SK-N-SH (cell line): ENCODE results near the gene SARDH. TPM values are rescaled to one million over a fixed set of nuclear protein-coding genes. Genes with fewer than 3 reads are reported as not detected.
A peak's percentile ranks its signal among the peaks of the same experiment; 100 is the strongest.

Experiments
- CTCF ChIA-PET: fragments of 300-600, 350-600 bp; formaldehyde crosslinking; extraction: SDS; loops from one replicate; lab custom pipeline; 2021; lab: Yijun Ruan, JAX
- POLR2A ChIA-PET: fragments of 350-600 bp; sonication (Branson Sonifier 250); formaldehyde crosslinking; extraction: SDS; loops from one replicate; lab custom pipeline; 2020; ENCODE audit warnings: antibody characterized with exemption, inconsistent platforms; lab: Yijun Ruan, JAX
- DNase-seq: peaks from one replicate; pipeline ENCODE4 v3.0.0; 2012
- H2AFZ ChIP-seq: fragments of 200-600 bp; sonication (generic); 2 replicates; pipeline ENCODE4 v1.8.1; 2016; ENCODE audit warnings: antibody characterized with exemption, mild to moderate bottlenecking, low read depth
- H3F3A ChIP-seq: fragments of 200-600 bp; sonication (generic); replicated peaks from 2 replicates; pipeline ENCODE3; 2016; ENCODE audit warnings: antibody characterized with exemption, mild to moderate bottlenecking; ENCODE audit not compliant: insufficient read depth
- H3K27ac ChIP-seq, 2 experiments: fragments of 200-500 bp in 1 of 2; fragments of 200-600 bp in 1 of 2; sonication (Bioruptor generic) in 1 of 2; sonication (generic), shearing (Covaris generic) in 1 of 2; 2 replicates each; pipeline versions ENCODE4 v1.5.1 to v1.6.1; 2014 to 2016; ENCODE audit warnings: low read depth in 2 of 2, inconsistent platforms in 1 of 2, low read length in 1 of 2, mild to moderate bottlenecking in 1 of 2, mixed read lengths in 1 of 2
- H3K27me3 ChIP-seq: fragments of 200-600 bp; sonication (generic), shearing (Covaris generic); 2 replicates; pipeline ENCODE4 v1.6.1; 2016; ENCODE audit warnings: mixed run types; ENCODE audit not compliant: insufficient read depth
- H3K36me3 ChIP-seq, 2 experiments: fragments of 200-500 bp in 1 of 2; fragments of 200-600 bp in 1 of 2; sonication (Bioruptor generic) in 1 of 2; sonication (generic) in 1 of 2; replicated peaks in 1 of 2; 2 replicates each; pipeline versions ENCODE3 to v1.5.1; 2014 to 2016; ENCODE audit warnings: low read length in 1 of 2, mild to moderate bottlenecking in 1 of 2; ENCODE audit not compliant: insufficient read depth in 2 of 2, control insufficient read depth in 1 of 2
- H3K4me1 ChIP-seq, 2 experiments: fragments of 200-500 bp in 1 of 2; fragments of 200-600 bp in 1 of 2; sonication (Bioruptor generic) in 1 of 2; sonication (generic), shearing (Covaris generic) in 1 of 2; 2 replicates each; pipeline versions ENCODE4 v1.5.1 to v1.6.1; 2014 to 2016; ENCODE audit warnings: low read depth in 1 of 2, low read length in 1 of 2, mixed run types in 1 of 2; ENCODE audit not compliant: insufficient read depth in 2 of 2, control insufficient read depth in 1 of 2
- H3K4me2 ChIP-seq: fragments of 200-600 bp; sonication (generic), shearing (Covaris generic); 2 replicates; pipeline ENCODE4 v1.6.1; 2017; ENCODE audit warnings: mixed run types
- H3K4me3 ChIP-seq, 2 experiments: fragments of 200-500 bp in 1 of 2; fragments of 200-600 bp in 1 of 2; sonication (Bioruptor generic) in 1 of 2; sonication (generic), shearing (Covaris generic) in 1 of 2; 2 replicates each; pipeline versions ENCODE4 v1.5.1 to v1.8.1; 2014 to 2016; ENCODE audit warnings: low read depth in 2 of 2, inconsistent platforms in 1 of 2, low read length in 1 of 2, mild to moderate bottlenecking in 1 of 2, mixed read lengths in 1 of 2, moderate library complexity in 1 of 2
- H3K79me2 ChIP-seq: fragments of 200-600 bp; sonication (generic); 2 replicates; pipeline ENCODE4 v1.8.1; 2017; ENCODE audit warnings: mild to moderate bottlenecking; ENCODE audit not compliant: insufficient read depth
- H3K9ac ChIP-seq: fragments of 200-600 bp; sonication (generic); 2 replicates; pipeline ENCODE4 v1.6.1; 2017; ENCODE audit warnings: mixed run types
- H3K9me2 ChIP-seq: fragments of 200-600 bp; sonication (generic); 2 replicates; pipeline ENCODE4 v1.6.1; 2017; ENCODE audit warnings: mixed run types
- H3K9me3 ChIP-seq: fragments of 200-600 bp; sonication (generic); 2 replicates; pipeline ENCODE4 v1.6.1; 2017; ENCODE audit warnings: mixed run types, mild to moderate bottlenecking, moderate library complexity
- H4K20me1 ChIP-seq: fragments of 200-600 bp; sonication (generic); 2 replicates; pipeline ENCODE4 v1.6.1; 2017; ENCODE audit warnings: mild to moderate bottlenecking, mixed run types; ENCODE audit not compliant: insufficient read depth
- EP300 ChIP-seq, 2 experiments: IDR thresholded peaks; 2 replicates each; pipeline versions ENCODE4 v1.4.0 to v1.6.1; 2012; ENCODE audit warnings: borderline replicate concordance in 1 of 2, low read depth in 1 of 2, low read length in 1 of 2
- GATA2 ChIP-seq: sonication (generic); formaldehyde crosslinking; IDR thresholded peaks from 2 replicates; pipeline ENCODE4 v1.5.0; 2020; ENCODE audit warnings: mild to moderate bottlenecking, missing genetic modification reagents
- MXI1 ChIP-seq: IDR thresholded peaks from 2 replicates; pipeline ENCODE4 v1.6.1; 2012; ENCODE audit warnings: mild to moderate bottlenecking, low read depth, low read length, improper control_type of control experiment
- NRF1 ChIP-seq: IDR thresholded peaks from 2 replicates; pipeline ENCODE4 v1.6.1; 2012; ENCODE audit warnings: low read depth, mild to moderate bottlenecking, low read length
- RFX5 ChIP-seq: IDR thresholded peaks from 2 replicates; pipeline ENCODE4 v1.6.1; 2012; ENCODE audit warnings: mild to moderate bottlenecking, improper control_type of control experiment, low read length
- RXRA ChIP-seq: IDR thresholded peaks from 2 replicates; pipeline ENCODE4 v1.4.0; 2012; ENCODE audit warnings: low read depth, mild to moderate bottlenecking, borderline replicate concordance
- TCF12 ChIP-seq: IDR thresholded peaks from 2 replicates; pipeline ENCODE4 v1.4.0; 2012
- TEAD4 ChIP-seq: IDR thresholded peaks from 2 replicates; pipeline ENCODE4 v1.4.0; 2012; ENCODE audit warnings: mild to moderate bottlenecking, borderline replicate concordance; ENCODE audit not compliant: insufficient read depth
- YY1 ChIP-seq: IDR thresholded peaks from 2 replicates; pipeline ENCODE4 v1.4.0; 2012; ENCODE audit warnings: low read depth, mild to moderate bottlenecking
- WGBS: methylation state at CpG from one replicate; pipeline ENCODE4 v1.1.6; 2017; ENCODE audit warnings: low lambda C conversion rate; 5-methylcytosine and 5-hydroxymethylcytosine counted together
- polyA plus RNA-seq, 3 experiments: library from polyadenylated mRNA; depleted of rRNA; stranded (reverse); fragments of >200 nt; gene quantifications; 2 replicates each; pipeline ENCODE4 v1.2.3, GENCODE V29; 2012

The SARDH gene
- polyA plus RNA-seq, 1 of the 3 experiments (the other 2 are of a cell fraction), result 5.9 TPM

GRCh38 chr9:133642708-133643361 is 95.3 kb downstream of the SARDH start:
- Histone ChIP-seq H3K27me3 (peaks cover 32% of the 10 kb centered on the region; the same call in 1 of the 2 replicates), H3K4me3 (no peak overlapping the region; a peak in 1 of 4 replicates), H3K27ac (peak overlapping the region in 1 of 2 experiments; percentile 58; a peak in 1 of 4 replicates), H2AFZ (no peak overlapping the region), H3K4me2 (no peak overlapping the region), H3K79me2 (no peaks in the 10 kb centered on the region), H3K36me3 (peaks cover 0 to 7% of the 10 kb centered on the region in 2 experiments), H4K20me1 (no peaks in the 10 kb centered on the region), H3K4me1 (peaks cover 0 to 74% of the 10 kb centered on the region in 2 experiments; a peak in 1 of 4 replicates), H3K9me3 (no peaks in the 10 kb centered on the region), H3F3A (no peaks in the 10 kb centered on the region), H3K9me2 (no peaks in the 10 kb centered on the region), H3K9ac (no peak overlapping the region)
- POLR2A ChIA-PET, result interaction anchor here (0.6 to 16.4 kb wide), 9 partner anchors 8 to 113 kb away, joined by 3 to 261 read pairs (median 6); partner anchors contain the start of gene FAM163B
- DNase-seq, result no peak
- CTCF ChIA-PET, result interaction anchor here (1.1 to 1.6 kb wide), 4 partner anchors 9 to 134 kb away, joined by 3 to 5 read pairs (median 3); partner anchors contain the start of gene ADAMTSL2
- no peak for TF ChIP-seq MXI1
- no peak for TF ChIP-seq RFX5
- TF ChIP-seq YY1, result no peak
- TF ChIP-seq EP300 (IDR thresholded peaks at IDR 0.05; ENCODE audit: borderline replicate concordance in 1 of 2, low read depth in 1 of 2, low read length in 1 of 2), result no peak
- WGBS, result 71% methylated on average over 12 of the region's 16 CpGs

GRCh38 chr9:133641861-133642595 is 96.1 kb downstream of the SARDH start:
- H2AFZ ChIP-seq, result no peak overlapping the region
- CTCF ChIA-PET, result interaction anchor here (1.1 to 1.4 kb wide), 3 partner anchors 9 to 133 kb away, joined by 3 to 5 read pairs (median 3); partner anchors contain the start of gene ADAMTSL2

GRCh38 chr9:133641396-133641655 is 96.8 kb downstream of the SARDH start:
- no peaks in the 10 kb centered on the region for H3F3A ChIP-seq
- peaks cover 0 to 7% of the 10 kb centered on the region in 2 experiments for H3K36me3 ChIP-seq
- no peak for TF ChIP-seq RXRA
- no peak for TF ChIP-seq TEAD4
- TF ChIP-seq TCF12, result no peak
- peaks cover 0 to 66% of the 10 kb centered on the region in 2 experiments; a peak in 1 of 4 replicates for H3K4me1 ChIP-seq
- no peaks in the 10 kb centered on the region for H3K79me2 ChIP-seq
- H2AFZ ChIP-seq, result no peak overlapping the region
- POLR2A ChIA-PET, result interaction anchor here (0.9 to 16.4 kb wide), 5 partner anchors 10 to 96 kb away, joined by 3 to 261 read pairs (median 5); partner anchors contain the start of gene FAM163B
- H3K27ac ChIP-seq, result peak overlapping the region in 1 of 2 experiments; percentile 100; a peak in 2 of 4 replicates
- no peaks in the 10 kb centered on the region for H3K9me3 ChIP-seq
- H3K9ac ChIP-seq, result no peak overlapping the region
- 67% methylated on average over 2 of the region's 7 CpGs for WGBS
- no peak overlapping the region for H3K4me2 ChIP-seq
- peaks cover 32% of the 10 kb centered on the region for H3K27me3 ChIP-seq
- DNase-seq, result no peak
- H3K4me3 ChIP-seq, result peak overlapping the region in 1 of 2 experiments; percentile 64; a peak in 1 of 4 replicates
- no peaks in the 10 kb centered on the region for H4K20me1 ChIP-seq
- CTCF ChIA-PET, result interaction anchor here (0.7 to 1.9 kb wide), 4 partner anchors 25 to 132 kb away, joined by 3 to 5 read pairs (median 3); no protein-coding TSS in a partner anchor
- no peaks in the 10 kb centered on the region for H3K9me2 ChIP-seq

More at GRCh38 chr9:133641861-133642595, 96.1 kb downstream of the SARDH start:
- WGBS, result 59% methylated on average over 6 of the region's 25 CpGs
- peaks cover 0 to 70% of the 10 kb centered on the region in 2 experiments; a peak in 1 of 4 replicates for H3K4me1 ChIP-seq
- no peak overlapping the region for H3K9ac ChIP-seq
- no peak for TF ChIP-seq NRF1
- TF ChIP-seq GATA2 (CRISPR knock-in tag), result no peak
- no peaks in the 10 kb centered on the region for H3K79me2 ChIP-seq
- H4K20me1 ChIP-seq, result no peaks in the 10 kb centered on the region
- peaks cover 33% of the 10 kb centered on the region; the same call in 1 of the 2 replicates for H3K27me3 ChIP-seq
- peaks cover 0 to 7% of the 10 kb centered on the region in 2 experiments for H3K36me3 ChIP-seq
- H3K4me2 ChIP-seq, result no peak overlapping the region
- POLR2A ChIA-PET, result interaction anchor here (0.8 to 16.4 kb wide), 9 partner anchors 8 to 97 kb away, joined by 3 to 261 read pairs (median 6); partner anchors contain the start of gene FAM163B
- no peak for DNase-seq
- peak overlapping the region in 1 of 2 experiments; percentile 64; a peak in 1 of 4 replicates for H3K4me3 ChIP-seq
- H3K9me2 ChIP-seq, result no peaks in the 10 kb centered on the region
- no peaks in the 10 kb centered on the region for H3K9me3 ChIP-seq
- peak overlapping the region in 1 of 2 experiments; percentile 100; a peak in 2 of 4 replicates for H3K27ac ChIP-seq
- H3F3A ChIP-seq, result no peaks in the 10 kb centered on the region
